ENCODE results near the gene TLK1.
"Not testable (repeated sequence)": the region's sequence is repeated elsewhere in the genome, so short reads cannot be mapped to it uniquely, and the experiment has no call there.

TLK1 gene

DNA sequence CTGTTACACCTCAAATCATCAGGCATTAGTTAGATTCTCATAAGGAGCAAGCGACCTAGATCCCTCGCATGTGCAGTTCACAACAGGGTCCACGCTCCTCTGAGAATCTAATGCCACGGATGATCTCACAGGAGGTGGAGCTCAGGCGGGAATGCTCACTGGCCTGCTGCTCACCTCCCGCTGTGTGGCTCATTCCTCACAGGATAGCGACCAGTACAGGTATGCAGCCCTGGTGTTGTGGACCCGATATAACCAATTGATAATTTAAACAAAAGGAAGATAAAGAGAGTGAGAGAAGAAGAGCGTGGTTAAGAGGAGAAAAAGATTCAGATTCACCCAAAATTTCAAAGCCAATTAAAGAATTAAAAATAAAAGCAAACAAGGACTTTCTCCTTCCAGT, 20.8 kb downstream of the TLK1 start:
- no peak for DNase-seq

DNA sequence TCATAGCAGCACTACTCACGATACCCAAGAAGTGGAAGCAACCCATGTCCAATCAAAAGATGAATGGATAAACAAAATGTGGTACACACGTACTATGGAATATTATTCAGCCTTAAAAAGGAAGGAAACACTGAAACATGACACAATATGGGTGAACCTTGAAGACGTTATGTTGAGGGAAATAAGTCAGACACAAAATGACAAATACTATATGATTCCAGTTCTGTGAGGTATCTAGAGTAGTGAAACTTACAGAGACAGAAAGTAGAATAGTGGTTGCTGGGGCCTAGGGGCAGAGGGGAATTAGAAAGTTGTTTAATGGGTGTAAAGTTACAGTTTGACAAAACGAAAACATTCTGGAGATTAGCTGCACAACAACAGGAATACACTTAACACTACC, 24.7 kb downstream of the TLK1 start:
- no peak for DNase-seq

DNA sequence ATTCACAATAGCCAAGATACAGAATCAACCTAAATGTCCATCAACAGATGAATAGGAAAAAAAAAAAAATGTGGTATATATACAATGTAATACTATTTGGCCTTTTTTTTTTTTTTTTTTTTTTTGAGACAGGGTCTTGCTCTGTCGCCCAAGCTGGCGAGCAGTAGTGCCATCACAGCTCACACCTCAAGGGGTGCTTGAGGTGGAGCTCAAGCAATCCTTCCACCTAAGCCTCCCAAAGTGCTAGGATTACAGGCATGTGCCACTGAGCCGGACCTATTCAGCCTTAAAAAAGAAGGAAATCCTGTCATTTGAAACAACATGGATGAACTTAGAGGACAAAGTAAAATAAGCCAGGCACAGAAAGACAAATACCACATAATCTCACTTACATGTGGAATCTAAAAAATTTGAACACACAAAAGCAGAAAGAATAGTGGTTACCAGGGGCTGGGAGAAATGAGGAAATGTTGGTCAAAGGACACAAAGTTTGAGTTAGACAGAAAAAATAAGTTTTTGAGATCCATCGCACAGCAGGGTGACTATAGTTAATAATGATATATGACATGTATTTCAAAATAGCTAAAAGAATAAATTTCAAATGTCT, 26.0 kb downstream of the TLK1 start:
- DNase-seq: no peak

DNA sequence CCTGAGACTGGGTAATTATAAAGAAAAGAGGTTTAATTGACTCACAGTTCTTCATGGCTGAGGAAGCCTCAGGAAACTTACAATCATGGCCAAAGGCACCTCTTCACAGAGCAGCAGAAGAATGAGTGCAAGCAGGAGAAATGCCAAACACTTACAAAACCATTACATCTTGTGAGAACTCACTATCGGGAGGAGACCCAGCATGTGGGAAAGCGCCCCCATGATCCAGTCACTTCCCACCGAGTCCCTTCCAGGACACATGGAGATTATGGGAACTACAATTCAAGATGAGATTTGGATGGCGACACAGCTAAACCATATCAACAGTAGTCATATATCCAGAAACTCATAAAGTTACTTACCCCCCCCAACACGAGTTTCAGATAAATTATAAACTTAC, 28.6 kb downstream of the TLK1 start:
- DNase-seq: no peak

DNA sequence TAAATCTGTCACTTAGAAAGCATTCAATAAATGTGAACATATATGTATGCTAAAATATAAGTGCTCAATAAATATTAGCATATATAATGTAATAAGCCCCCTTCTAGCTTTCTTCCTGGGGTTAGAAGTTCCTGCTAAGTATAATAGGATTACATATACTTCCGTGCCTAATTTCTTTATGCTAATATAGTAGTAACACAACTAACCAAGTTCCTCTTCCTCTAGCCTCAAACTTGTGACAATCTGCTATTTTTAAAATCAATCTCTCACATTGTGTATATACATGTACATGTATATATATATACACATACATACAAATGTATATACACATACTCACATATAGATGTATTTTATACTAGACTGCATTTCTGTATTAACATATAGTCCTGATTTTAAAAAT, 32.2 kb downstream of the TLK1 start:
- DNase-seq: no peak

DNA sequence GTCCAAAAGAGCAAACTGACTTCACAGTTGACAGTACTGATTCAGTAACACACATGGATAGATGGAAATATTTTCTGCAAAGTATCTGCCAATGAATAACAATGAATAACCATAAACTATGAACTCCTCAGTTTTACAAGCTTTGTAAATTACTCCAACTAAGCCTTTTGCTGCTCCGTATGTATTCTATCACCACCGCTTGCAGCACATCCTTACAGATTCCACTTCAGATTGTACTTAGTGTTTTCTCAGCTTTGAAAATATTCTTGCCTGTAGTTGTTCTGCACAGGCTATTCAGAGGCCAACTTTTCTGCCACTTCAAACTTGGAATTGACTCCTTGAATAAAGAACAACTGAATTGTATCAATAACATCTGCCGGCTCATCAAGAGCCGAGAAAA, 36.2 kb downstream of the TLK1 start:
- no peak for DNase-seq

DNA sequence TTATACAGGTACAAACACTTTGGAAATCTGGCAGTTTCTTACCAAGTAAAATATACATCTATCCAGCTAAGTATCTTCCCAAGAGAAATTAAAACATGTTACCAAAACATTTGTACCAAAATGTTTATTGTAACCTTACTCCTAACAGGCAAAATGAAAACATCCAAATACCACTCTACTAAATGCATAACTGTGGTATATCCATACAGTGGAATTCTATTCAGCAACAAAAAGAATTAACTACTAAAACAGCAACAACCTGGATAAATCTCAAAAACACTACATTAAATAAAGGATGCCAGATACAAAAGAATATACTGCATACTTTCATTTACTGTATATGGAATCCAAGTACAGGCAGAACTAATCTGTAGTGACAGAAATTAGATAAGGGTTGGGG, 51.1 kb downstream of the TLK1 start:
- no peak for DNase-seq

DNA sequence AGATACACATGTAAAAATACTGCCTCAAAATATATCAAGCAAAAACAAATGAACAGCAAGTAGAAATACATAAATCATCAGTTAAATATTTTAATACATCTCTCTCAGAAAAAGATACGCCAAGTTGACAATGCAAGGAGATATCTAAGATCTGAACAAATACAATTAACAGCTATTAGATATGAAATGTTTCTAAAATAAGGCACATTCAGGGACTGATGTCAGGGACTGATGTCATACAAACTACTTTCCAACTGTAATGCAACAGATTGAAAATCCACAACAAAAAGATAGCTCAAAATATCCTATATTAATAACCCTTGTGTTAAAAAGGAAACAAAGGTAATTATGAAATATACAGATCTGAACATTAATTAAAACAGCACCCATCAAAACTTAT, 51.7 kb downstream of the TLK1 start:
- DNase-seq: no peak

DNA sequence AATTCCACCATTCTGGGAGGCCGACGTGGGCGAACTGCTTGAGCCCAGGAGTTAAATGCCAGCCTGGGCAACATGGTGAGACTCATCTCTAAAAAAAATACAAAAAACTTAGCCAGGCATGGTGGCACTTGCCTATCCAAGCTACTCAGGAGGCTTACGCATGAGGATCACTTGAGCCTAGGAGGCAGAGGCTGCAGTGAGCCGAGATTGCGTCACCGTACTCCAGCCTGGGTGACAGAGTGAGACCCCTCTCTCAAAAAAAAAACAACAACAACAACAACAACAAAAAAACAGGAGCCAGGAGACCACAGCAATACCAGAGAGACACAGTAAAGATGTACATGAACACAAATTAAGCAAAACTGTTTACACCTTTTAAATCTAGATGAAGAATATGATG, 52.9 kb downstream of the TLK1 start:
- no peak for DNase-seq

DNA sequence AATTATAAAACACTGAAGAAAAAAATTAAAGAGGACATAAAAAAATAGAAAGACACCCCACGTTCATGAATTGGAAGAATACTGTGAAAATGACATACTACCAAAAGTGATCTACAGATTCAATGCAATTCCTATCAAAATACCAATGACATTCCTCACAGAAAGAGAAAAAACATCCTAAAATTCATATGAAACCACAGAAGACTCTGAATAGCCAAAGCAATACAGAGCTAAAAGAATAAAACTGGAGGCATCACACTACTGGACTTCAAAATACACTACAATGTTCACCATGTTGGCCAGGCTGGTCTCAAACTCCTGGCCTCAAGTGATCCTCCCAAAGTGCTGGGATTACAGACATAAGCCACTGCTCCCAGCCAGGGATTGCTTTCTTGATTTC, 56.3 kb downstream of the TLK1 start:
- DNase-seq: no peak

DNA sequence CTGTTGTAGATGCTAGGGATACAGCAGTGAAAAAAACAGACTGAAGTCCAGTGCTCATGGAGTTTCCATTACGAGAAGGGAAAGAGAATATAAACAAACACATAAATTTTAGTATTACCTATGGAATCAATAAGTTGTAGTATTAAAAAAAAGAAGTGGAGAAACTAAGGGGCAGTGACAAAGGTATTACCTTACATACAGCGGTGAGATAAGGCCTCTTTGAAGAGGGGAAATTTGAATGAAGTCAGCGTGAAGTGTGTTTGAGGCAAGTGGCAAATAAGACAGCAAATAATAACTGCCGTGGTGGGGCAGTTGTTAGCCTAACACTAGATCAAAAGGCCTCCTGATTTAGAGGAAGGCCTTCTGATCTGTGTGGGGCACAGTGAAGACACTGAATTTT, 57.9 kb downstream of the TLK1 start:
- DNase-seq: no peak

DNA sequence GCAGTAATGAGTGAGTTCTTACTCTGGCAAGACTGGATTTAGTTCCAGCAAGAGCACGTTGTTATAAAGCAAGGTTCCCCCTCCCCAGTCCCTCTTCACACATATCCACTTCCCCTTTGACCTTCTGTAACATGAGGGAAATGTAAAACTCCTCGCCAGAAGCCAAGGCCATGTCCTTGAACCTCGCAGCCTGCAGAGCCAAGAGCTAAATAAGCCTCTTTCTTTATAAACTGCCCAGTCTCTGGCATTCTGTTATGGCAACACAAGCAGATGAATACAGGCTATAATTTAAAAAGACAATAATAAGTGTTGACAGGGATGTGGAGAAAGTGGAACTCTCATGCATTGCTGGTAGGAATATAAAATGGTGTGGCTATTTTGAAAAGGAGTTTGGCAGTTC, 60.3 kb downstream of the TLK1 start:
- DNase-seq: no peak

DNA sequence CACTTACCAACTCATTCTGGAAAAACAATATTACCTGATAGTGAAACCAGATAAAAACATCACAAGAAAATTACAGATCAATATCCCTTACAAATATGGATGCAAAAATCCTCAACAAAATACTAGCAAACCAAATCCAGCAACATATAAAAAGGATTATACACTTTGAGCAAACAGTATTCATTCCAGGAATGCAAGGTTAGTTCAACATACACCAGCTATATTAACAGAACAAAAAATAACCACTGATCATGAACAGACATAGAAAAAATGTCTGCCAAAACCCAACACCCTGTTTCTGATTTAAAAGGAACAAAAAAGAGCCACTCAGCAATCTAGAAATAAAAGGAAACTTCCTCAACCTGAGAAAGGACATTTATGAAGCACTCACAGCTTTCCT, 62.1 kb downstream of the TLK1 start:
- no peak for DNase-seq

DNA sequence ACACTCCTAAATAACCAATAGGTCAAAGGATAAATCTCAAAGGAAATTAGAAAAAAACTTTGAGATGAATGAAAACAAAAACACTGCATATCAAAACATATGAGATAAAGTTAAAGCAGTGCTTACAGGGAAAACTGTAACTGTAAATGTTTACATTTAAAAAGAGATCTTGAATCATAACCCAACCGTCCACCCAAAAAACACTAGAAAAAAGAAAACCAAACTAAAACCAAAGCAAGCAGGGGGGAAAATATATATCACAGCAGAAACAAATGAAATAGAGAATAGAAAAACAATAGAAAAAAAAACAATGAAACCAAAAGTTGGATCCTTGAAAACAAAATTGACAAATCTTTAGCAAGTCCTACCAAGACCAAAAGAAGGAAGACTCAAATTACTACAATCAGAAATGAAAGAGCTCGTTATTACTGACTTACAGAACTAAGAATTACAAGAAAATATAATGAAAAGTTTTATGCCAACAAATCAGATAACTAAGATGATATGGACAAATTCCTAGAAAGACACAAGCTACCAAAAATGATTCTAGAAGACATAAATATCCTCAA, 65.6 kb downstream of the TLK1 start:
- no peak for DNase-seq

DNA sequence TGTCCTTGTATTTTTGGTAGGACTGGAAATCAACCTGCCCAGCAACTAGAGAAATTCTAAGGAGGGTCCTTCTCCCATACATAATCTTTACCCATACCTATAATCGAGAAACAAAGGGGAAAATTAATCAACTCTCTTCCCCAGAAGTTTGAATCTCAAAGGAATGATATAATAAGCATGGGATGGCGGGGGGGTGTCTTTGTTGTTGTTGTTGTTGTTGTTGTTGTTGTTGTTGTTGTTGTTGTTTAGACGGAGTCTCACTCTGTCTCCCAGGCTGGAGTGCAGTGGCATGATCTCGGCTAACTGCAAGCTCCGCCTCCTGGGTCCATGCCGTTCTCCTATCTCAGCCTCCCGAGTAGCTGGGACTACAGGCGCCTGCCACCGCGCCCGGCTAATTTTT, 69.2 kb downstream of the TLK1 start:
- DNase-seq: not testable (repeated sequence)

DNA sequence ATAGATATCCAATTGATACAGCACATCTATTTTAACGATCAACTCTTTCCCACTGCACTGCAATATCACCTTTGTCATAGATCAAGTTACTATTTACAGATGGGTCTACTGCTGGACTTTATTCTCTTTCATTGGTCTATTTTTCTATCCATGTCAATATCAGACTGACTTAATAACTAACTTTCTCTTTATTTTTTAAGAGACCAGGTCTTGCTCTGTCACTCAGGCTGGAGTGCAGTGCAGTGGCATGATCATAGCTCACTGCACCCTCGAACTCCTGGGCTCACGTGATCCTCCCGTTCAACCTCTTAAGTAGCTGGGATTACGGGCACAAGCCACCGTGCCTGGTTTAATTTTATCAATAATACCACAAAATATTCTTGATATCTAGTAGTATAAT, 71.2 kb downstream of the TLK1 start:
- no peak for DNase-seq

DNA sequence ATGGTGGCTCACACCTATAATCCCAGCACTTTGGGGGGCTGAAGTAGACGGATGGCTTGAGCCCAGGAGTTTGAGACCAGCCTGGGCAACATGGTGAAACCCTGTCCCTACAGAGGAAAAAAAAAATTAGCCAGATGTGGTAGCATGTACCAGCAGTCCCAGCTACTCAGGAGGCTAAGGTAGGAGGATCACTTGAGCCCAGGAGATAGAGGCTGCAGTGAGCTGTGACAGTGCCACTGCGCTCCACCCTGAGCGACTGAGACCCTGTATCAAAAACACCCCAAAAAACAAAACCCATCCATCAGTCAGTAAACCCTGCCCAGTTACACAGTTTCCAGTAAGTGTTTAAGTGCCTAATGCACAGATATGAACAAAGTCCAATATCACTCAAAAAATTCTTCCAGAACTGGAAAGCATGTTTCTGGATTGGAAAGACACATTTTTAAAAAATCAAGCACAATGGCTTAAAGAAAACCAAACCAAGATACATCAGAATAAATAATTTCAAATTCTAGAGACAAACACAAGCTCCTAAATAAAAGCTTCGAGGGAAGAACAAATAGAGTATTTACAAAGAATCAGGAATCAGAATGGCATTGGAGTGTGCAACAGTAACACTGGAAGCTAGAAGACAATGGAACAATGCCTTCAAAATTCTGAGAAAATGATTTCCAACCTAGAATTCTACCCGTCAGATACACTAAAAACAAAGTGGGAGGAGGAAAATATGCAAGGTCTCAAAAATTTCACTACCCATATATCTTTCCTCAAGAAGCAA, 72.4 kb downstream of the TLK1 start:
- DNase-seq: no peak

DNA sequence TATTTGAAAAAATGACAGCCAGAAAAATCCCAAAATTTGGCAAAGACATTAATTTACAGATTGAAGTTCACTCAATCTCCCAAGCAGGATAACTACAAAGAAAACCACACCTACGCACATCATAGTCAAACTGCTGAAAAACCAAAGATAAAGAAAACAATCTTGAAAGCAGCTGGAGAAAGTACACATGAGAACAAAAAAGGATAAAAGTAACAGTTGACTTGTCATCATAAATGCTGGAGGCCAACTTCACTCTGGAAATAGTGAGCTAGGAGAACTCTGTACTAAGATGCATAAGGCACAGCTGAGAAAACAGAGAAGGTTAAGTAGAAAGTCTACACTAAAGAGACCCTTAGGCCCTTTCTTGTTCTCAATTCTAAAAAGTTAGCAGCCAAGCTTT, 73.1 kb downstream of the TLK1 start:
- no peak for DNase-seq

DNA sequence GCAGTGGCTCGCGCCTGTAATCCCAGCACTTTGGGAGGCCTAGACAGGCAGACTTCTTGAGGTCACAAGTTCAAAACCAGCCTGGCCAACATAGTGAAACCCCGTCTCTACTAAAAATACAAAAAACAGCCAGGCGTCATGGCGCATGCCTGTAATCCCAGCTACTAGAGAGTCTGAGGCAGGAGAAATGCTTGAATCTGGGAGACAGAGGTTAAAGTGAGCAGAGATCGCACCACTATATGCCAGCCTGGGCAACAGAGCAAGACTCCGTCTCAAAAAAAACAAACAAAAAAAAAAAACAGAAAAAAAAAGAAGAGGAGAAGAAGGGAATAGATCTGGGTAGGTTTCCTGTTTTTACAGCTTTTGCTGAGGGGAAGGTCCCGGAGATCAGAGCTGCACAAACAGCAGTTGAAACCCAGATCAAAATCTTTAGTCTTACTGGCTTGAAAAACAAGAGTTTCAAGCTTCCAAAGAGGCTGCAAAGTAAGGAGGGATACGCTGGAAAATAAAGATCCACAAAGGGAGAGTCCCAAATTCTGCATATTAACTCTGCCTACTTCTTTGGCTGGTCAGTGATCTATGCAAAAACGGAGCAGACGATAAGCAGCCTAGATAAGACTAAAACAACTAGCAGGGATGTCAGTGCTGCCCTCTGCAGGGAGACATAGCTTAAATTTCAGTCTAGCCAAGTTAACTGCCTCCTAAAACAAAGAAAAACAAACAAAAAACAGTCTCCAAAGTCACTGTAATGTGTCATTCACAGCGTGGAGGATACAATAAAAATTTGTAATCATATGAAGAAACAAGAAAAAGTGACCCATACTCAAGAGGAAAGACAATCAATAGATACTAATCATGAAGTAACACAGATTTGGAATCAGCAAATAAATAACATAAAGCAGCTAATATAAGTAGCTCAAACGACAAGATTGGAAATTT, 74.1 kb downstream of the TLK1 start:
- DNase-seq: no peak

DNA sequence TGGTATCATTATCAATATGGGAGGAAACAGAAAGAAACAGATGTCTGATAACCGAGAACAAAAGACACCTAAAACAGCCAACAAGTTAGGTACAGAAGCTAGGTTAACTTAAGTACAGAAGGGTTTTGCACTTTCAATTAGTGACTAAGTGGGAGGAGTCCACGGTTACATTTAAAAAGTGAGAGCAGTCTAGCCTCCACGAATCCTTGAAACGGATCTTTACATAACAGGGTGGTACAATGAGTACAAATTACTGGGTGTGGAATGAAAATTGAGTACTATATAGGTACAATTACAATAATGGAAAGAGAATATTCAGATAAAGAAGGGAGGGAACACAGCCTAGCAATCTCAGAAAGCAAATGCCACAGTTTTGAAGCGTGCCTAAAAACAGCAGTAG, 76.6 kb downstream of the TLK1 start:
- DNase-seq: no peak

DNA sequence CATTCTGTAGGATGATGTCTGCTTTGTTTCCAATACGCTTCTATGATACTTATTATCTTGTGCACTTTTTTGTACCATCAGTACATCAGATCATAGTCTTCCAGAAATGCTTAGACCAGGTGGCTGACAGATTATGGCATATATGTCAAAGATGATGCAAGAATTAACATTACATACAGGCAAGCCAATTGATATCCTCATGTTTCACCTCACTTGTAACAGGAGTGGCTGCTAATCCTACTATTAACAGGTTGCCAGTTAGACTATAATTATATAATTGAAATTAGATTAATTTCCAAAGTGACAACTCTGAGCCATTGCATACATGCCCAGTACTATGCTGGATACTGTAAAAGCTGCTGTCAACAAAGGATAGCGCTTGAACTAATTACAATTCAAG, 77.2 kb downstream of the TLK1 start:
- DNase-seq: no peak

DNA sequence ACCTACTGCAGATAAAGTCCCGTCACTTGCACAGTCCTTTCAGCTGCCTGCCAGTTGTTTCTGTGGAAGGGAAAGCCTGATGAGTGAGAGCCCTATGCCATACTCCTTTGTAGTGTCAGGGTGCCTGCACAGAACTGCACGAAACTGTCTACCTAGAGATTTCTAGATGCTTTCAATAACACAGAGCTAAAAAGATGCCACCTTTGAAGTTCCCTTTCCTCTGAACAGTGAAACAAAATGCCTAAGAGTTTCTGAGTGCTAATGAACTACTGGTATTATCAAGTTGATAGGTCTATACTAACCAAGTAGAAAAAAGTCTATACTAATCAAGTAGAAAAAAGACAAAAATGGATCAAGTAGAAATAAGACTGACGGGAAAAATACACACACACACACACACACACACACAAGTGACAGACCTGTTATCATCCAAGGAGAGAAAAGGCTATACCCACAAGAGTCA, 79.0 kb downstream of the TLK1 start:
- DNase-seq: no peak

DNA sequence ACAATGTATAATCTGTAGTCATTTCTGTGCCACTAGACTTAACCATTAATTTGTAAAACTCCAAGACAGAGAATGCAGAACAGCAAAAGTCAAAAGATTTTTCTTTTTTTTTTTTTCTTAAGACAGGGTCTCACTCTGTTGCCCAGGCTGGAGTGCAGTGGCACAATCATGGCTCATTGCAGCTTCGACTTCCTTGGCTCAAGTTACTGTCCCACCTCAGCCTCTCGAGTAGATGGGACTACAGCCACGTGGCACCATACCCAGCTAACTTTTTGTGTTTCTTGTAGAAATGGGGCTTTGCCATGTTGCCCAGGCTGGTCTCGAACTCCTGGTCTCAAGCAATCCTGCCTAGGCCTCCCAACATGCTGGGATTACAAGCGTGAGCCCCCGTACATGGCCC, 80.1 kb downstream of the TLK1 start:
- no peak for DNase-seq

DNA sequence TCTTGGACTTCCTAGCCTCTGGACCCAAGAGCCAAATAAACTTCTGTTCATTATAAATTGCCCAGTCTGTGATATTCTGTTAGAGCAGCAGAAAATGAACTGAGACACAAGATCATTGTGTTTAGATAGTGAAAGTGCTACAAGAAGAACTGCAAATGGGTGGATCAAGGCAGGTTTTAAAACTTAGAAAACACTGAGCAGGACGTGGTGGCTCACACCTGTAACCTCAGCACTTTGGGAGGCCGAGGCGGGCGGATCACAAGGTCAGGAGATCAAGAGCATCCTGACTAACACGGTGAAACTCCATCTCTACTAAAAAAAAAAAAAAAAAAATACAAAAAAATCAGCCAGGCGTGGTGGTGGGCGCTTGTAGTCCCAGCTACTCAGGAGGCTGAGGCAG, 84.3 kb downstream of the TLK1 start:
- DNase-seq: not testable (repeated sequence)

Measured in NK-92 treated with Interleukin-12 subunit alpha and Interleukin-12 subunit beta, amount 100 ng/mL, for 24 hours (cell line).